Right lobe of liver (tissue), 6 donors: ENCODE results near the gene OAS1. TPM values are rescaled to one million over a fixed set of nuclear protein-coding genes. Genes with fewer than 3 reads are reported as not detected.

Experiments
- ATAC-seq, 4 donors: fragments of 200-7000 bp; cut with Tn5 transposase; one replicate each; pipeline ENCODE4 v1.9.1; 2020; ENCODE audit warnings: mild to moderate bottlenecking in 4 of 4, moderate library complexity in 4 of 4
- DNase-seq, 3 donors: peaks; one replicate each; pipeline ENCODE4 v3.0.0-alpha.2; 2020
- H3K27ac ChIP-seq, 3 donors: fragments of 200-600 bp; one replicate each; pipeline ENCODE4 v1.8.0; 2022
- H3K27me3 ChIP-seq, 2 donors: fragments of 200-600 bp; one replicate each; pipeline ENCODE4 v1.8.0; 2022
- H3K36me3 ChIP-seq, 4 donors: fragments of 200-600 bp; sonication (generic) in 1 of 4; one replicate each; pipeline versions ENCODE4 v1.5.1 to v1.8.0; 2017 to 2022; ENCODE audit warnings: control low read depth in 1 of 4
- H3K4me1 ChIP-seq, 4 donors: fragments of 200-600 bp; sonication (generic) in 1 of 4; one replicate each; pipeline versions ENCODE4 v1.5.1 to v1.8.0; 2017 to 2022; ENCODE audit warnings: control low read depth in 1 of 4
- H3K4me3 ChIP-seq, 3 donors: fragments of 200-600 bp; one replicate each; pipeline ENCODE4 v1.8.0; 2022
- H3K9me3 ChIP-seq, 4 donors: fragments of 200-600 bp; sonication (generic) in 1 of 4; one replicate each; pipeline versions ENCODE4 v1.5.1 to v1.8.0; 2017 to 2022; ENCODE audit warnings: control low read depth in 1 of 4
- CTCF ChIP-seq, 4 donors: fragments of 200-600 bp in 3 of 4; fragments of 450-650 bp in 1 of 4; IDR thresholded peaks; one replicate each; pipeline versions ENCODE4 v1.5.1 to v1.8.0; 2016 to 2022; ENCODE audit warnings: antibody characterized with exemption in 4 of 4, mild to moderate bottlenecking in 2 of 4
- POLR2A ChIP-seq: fragments of 450-650 bp; IDR thresholded peaks from one replicate; pipeline ENCODE4 v1.6.1; 2017; ENCODE audit warnings: antibody characterized with exemption, mild to moderate bottlenecking
- WGBS: methylation state at CpG from one replicate; pipeline ENCODE4 v1.1.6; 2018; ENCODE audit warnings: low coverage, low lambda C conversion rate; ENCODE audit not compliant: insufficient coverage; ENCODE audit errors: missing lambda C conversion rate; 5-methylcytosine and 5-hydroxymethylcytosine counted together
- intact Hi-C, 2 donors: fragments of 100-400 bp; cut with DNase I; formaldehyde crosslinking; loops; one replicate each; pipeline versions ENCODE4 v1.11.2 to v1.14.1; 2022
- total RNA-seq, 6 experiments: library from RNA; depleted of rRNA in 2 of 6; stranded (reverse); fragments of >200 nt in 2 of 6; fragmentation: NEBNext Ultra II Directional in 3 of 6; extraction: Animal tissue kit (Norgen Biotek cat#: 25700) in 3 of 6; gene quantifications; one replicate each; pipeline versions ENCODE4 v1.1.0 to v1.2.4, GENCODE V29; 2016 to 2023
- donor health status: DM: no; HTN: yes; CAD: no.
- donor health status: DM: no; HTN: no; CAD: no.
- donor health status: DM: no; HTN: no; CAD: no.
- donor health status: DM: no; HTN: yes; CAD: no.
- donor health status: DM: no; HTN: yes; CAD: no.

Gene OAS1
- total RNA-seq, 6 experiments from 2014 or later: 19.2 to 23.0 (median 22.5) TPM

- WGBS: 36% methylated on average over 1 of the region's 7 CpGs
- TF ChIP-seq POLR2A (no peak), CTCF (IDR thresholded peaks at IDR 0.05) (no peak)
- no peaks in the 10 kb centered on the region for H3K9me3 ChIP-seq
- DNase-seq: no peak
- no peaks in the 10 kb centered on the region for H3K4me1 ChIP-seq
- no peak for ATAC-seq
- intact Hi-C loops: no loop called here
- no peak overlapping the region for H3K27ac ChIP-seq
- H3K36me3 ChIP-seq: peaks cover 0 to 2% (median 0%) of the 10 kb centered on the region in 4 donors
- no peaks in the 10 kb centered on the region for H3K27me3 ChIP-seq
- no peak overlapping the region for H3K4me3 ChIP-seq
Measured at GRCh38 chr12:112961074-112961473, 54.3 kb downstream of the OAS1 start.

DNA sequence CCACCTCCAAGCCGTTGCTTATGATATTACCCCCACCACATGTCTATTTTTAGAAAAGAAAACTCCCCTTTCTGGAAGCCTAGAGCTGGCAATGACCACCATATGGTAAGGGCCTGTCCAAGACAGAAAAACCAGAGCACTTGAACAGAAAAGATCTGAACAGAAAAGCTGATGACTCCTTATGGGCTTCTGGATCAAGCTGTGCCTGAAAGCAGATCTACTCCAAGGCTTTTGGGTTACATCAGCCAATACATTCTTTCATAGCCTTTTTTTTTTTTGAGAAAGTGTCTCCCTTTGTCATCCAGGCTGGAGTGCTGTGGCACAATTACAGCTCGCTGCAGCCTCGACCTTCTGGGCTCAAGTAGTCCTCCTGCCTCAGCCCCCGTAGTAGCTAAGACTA lies 54.8 kb downstream of the OAS1 start:
- Histone ChIP-seq H3K36me3 (peaks cover 0 to 2% (median 0%) of the 10 kb centered on the region in 4 donors), H3K4me3 (no peak overlapping the region), H3K27me3 (no peaks in the 10 kb centered on the region), H3K9me3 (no peaks in the 10 kb centered on the region), H3K4me1 (no peaks in the 10 kb centered on the region), H3K27ac (no peak overlapping the region)
- ATAC-seq (no peak), DNase-seq (no peak)
- no peak for TF ChIP-seq CTCF (IDR thresholded peaks at IDR 0.05)
- no peak for TF ChIP-seq POLR2A
- WGBS: 78% methylated on average over 3 of the region's 4 CpGs
- intact Hi-C loops: no loop called here

DNA sequence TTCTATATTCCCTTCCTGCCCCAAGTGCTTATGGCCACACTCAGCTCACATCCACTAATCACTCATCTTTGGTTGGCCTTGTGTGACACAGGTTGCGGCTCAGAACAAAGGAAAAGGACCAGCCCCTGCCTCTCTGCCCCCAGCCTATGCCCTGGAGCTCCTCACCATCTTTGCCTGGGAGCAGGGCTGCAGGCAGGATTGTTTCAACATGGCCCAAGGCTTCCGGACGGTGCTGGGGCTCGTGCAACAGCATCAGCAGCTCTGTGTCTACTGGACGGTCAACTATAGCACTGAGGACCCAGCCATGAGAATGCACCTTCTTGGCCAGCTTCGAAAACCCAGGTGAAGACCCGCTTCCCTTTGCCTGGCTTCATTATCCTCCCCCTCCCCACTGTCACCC lies 55.8 kb downstream of the OAS1 start:
- H3K4me3 ChIP-seq: no peak overlapping the region
- no peaks in the 10 kb centered on the region for H3K27me3 ChIP-seq
- intact Hi-C loops: no loop called here
- no peak for ATAC-seq
- peaks cover 0 to 7% (median 1%) of the 10 kb centered on the region in 4 donors for H3K36me3 ChIP-seq
- H3K27ac ChIP-seq: no peak overlapping the region
- no peaks in the 10 kb centered on the region for H3K9me3 ChIP-seq
- H3K4me1 ChIP-seq: no peaks in the 10 kb centered on the region
- 100% methylated on average over 5 of the region's 7 CpGs for WGBS
- DNase-seq: no peak
- TF ChIP-seq CTCF (IDR thresholded peaks at IDR 0.05) (no peak), POLR2A (no peak)

DNA sequence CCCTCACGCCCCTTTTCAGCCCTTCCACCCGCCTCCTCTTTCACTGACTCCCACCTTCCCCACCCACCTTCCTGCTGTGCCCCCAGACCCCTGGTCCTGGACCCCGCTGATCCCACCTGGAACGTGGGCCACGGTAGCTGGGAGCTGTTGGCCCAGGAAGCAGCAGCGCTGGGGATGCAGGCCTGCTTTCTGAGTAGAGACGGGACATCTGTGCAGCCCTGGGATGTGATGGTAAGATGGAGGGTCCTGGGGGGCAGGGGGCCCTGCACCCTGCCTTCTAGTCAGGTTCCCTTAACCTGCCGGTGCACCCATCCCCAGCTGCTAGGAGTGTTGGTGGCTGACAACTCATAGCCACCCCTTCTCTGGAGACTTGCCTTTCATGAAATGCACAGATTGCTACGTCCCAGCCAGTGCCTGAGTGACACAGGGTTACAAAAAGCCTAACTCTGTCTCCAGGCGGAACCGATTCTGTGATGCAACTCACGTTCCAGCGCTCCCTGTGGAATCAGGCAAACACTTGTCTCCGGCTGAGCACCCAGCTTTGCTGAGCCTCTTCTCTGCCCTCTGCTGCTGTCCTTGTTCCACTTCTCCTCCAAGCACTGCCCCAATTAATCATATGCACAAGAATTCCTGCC lies 56.6 kb downstream of the OAS1 start:
- ATAC-seq (no peak), DNase-seq (no peak)
- TF ChIP-seq POLR2A (no peak), CTCF (IDR thresholded peaks at IDR 0.05) (no peak)
- Histone ChIP-seq H3K36me3 (peaks cover 0 to 8% (median 1%) of the 10 kb centered on the region in 4 donors), H3K4me3 (no peak overlapping the region), H3K9me3 (no peaks in the 10 kb centered on the region), H3K27me3 (no peaks in the 10 kb centered on the region), H3K4me1 (no peaks in the 10 kb centered on the region), H3K27ac (no peak overlapping the region)
- intact Hi-C loops: no loop called here
- 78% methylated on average over 10 of the region's 14 CpGs for WGBS
